Activated CD4-positive, CD25-positive, alpha-beta regulatory T cell treated with anti-CD3 and anti-CD28 coated beads, Interleukin-2, amount 50 U/mL, for 24 hours (primary cell): ENCODE measurements around the gene ADAM11.
"Not testable (repeated sequence)": the region's sequence is repeated elsewhere in the genome, so short reads cannot be mapped to it uniquely, and the experiment has no call there.

Experiments
- ATAC-seq, 2 donors: fragments of 150-1000 bp; cut with Tn5 transposase; one replicate each; pipeline ENCODE4 v1.10.0; 2021; ENCODE audit warnings: mild to moderate bottlenecking in 1 of 2, moderate library complexity in 1 of 2

Gene ADAM11, protein sequence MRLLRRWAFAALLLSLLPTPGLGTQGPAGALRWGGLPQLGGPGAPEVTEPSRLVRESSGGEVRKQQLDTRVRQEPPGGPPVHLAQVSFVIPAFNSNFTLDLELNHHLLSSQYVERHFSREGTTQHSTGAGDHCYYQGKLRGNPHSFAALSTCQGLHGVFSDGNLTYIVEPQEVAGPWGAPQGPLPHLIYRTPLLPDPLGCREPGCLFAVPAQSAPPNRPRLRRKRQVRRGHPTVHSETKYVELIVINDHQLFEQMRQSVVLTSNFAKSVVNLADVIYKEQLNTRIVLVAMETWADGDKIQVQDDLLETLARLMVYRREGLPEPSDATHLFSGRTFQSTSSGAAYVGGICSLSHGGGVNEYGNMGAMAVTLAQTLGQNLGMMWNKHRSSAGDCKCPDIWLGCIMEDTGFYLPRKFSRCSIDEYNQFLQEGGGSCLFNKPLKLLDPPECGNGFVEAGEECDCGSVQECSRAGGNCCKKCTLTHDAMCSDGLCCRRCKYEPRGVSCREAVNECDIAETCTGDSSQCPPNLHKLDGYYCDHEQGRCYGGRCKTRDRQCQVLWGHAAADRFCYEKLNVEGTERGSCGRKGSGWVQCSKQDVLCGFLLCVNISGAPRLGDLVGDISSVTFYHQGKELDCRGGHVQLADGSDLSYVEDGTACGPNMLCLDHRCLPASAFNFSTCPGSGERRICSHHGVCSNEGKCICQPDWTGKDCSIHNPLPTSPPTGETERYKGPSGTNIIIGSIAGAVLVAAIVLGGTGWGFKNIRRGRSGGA

DNA sequence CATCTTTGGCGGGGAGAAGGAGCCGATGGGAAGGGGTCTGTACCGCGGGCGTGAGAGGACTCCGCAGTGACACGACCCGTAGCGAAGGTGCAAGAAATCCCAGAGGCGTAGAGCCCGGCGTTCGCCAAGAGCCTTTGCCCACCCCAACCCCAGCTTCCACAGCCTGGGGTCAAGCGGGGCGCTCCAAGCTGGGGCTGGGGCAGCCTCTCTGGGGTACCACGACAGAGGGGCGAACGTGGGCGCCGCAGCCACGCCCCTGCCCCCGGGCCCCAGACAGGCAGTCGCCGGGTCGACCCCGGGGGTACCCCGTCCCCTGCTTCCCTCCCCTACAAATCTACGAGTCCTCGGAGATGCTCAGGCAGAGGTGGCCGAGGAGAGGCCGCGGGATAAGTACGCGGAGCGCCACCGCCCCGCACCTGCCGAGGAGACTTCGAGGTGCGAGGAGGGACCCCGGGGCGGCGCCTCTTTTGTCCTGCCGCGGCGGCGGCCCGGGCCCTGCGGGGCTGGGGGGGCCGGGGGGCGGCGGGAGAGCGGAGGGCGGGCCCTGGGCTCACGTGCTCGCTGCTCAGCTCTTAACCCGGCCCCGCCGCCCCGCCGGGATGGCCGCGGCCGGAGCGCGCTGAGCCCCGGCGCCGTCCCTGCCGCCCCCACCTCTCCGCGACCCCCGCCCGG lies at the start of gene ADAM11:
ADAM11 (plus strand) TSS at position 575 of the 672 bp plus-strand sequence. CDS start 212 bp downstream, outside the sequence.
- ATAC-seq: peak; percentile 17 to 37

DNA sequence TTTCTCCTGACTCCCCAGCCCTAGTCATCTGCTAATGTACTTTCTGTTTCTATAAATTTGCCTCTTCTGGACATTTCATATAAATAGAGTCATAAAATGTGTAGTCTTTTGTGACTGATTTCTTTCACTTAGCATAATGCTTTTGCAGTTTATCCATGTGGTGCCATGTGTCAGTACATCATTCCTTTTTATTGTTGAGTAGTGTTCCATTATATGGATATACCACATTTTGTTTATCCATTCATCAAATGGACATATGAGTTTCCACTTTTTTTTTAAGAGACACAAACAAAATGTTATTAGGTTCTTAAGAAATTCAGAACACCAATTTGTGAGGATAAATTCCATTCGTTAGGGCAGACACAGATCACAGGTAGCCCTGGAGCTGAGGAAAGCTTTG lies 39.3 kb upstream of the ADAM11 start:
- ATAC-seq: no peak

DNA sequence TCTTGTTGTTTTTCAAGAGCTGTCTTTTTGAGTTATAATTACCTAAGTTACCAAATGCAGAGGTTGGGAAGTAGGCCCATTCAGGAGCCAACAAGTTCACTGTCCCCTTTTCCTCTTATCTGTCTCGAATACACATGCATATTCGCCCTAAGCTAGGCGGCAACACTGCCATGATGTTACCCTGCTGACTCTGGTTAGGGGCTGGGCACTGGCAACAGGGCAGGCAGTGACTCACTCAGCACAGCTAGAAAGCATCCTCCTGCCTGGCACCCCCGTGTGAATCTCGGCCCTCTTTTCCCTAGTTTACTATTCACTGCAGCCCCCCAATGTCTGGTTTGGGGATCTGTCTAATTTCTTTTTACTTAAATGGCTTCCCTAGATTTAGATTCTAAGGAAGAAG lies 36.5 kb upstream of the ADAM11 start:
- ATAC-seq: no peak

DNA sequence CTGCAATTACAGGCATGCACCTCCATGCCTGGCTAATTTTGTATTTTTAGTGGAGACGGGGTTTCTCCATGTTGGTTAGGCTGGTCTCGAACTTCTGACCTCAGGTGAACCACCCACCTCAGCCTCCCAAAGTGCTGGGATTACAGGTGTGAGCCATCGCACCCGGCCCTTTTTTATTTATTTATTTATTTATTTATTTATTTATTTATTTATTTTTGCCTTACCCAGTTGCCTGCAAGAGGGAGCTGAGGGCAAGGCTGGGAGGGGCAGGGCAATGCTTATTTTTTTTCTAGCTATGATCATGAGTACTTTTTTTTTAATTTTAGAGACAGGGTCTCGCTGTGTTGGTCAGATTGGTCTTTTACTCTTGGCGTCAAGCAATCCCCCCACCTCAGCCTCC lies 32.7 kb upstream of the ADAM11 start:
- ATAC-seq: not testable (repeated sequence)

DNA sequence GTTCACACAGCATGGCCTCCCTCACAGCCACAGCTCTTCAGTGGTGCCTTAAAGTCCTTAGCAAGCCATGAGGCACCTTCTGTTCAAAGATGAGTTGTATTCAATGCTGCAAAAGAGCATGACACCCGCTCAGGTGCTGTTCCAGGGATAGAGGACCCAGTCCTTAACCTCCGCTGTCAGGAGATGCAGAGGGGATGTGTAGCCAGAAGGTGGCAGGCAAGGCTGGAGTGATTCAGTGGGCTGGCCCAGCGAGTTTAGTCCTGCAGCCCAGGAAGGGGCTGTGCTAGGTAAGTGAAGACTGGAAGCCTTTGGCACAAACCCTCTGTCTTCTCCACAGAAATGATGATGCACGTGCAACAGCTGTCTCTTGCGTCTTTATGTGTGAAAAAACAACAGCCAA lies 25.0 kb upstream of the ADAM11 start:
- ATAC-seq: no peak

DNA sequence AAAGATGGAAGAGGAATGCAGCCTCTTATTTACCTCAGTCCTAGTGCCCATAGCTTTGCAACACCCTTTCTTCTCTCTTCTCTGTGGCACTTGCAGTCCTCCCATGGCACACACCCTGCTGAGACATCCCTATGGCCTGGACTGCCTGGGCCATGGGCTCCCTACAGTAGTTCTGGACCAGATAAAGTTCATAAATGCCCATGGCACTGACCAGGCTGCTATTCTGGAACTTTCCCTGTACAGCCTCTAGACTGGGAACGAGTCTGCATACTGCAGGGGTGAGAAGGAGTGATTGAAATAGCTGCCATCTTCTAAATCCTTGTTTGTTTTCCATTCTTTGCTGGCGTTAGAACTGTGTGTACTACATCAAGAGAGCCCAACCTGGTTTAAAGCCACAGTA lies 24.5 kb upstream of the ADAM11 start:
- no peak for ATAC-seq

DNA sequence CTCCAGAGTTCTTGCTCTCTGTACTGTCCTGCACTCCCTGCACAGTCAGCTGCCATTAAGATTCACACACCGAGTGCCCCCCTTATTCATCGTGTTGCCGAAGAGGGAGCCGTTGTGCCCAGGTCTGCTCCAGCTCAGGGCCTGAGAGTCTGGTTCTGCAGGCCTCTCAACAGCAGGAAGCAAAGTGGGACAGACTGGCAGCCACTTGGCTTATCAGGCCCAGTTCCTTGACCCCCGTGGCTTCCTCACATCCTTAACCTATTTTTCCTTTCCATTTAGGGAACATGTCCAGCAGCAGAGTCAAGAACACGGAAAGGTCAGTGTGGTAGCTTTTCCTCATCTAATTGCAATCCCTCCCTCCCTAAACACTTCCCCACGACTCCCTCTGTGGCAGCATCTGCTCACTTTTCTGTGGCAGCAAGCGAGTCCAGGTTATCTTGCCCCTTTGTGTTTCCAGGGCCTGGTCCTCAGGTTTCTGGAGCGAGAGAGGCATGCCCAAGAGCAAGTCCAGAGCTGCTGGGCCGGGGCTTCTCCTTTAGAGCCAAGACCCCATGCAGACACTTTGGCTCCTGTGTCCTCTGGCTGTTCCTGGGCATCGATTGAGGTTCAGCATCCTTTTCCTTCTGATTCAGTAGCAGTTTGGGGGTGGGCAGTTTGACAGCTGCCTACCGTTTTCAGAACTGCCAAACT lies 22.1 kb upstream of the ADAM11 start:
- ATAC-seq: no peak

DNA sequence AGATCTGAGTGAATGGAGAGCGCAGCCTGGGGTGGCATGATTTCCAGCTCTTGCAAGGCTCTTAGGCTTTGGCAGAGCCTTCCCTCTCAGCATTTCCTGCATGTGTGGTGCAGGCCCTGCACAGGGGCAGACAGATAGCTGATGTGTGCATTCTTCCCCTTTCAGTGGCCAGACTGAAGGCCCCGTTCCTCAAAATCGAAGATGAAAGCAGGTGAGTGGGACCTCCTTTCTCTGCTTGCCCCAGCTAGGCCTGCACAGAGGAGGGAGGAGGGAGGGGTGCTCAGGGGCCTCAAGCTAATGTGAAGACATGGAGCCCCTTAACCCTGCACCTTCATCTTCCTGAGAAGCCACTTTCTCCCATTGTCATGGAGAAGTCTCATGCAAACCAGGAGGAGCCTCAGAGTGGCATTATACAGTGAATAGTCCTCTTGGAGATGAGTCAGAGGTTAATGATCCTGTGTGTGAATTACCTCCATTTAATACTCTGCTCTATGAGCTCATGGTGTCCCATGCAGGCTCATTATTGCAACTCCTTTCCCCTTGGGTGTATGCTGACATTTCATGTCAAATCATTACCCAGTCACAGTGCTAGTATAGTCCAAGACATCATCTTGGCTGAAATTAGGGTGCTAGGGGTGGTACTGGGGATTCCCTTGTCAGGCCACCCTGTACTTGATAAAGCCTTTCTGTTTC lies 20.4 kb upstream of the ADAM11 start:
- ATAC-seq: peak; percentile 25 to 43

DNA sequence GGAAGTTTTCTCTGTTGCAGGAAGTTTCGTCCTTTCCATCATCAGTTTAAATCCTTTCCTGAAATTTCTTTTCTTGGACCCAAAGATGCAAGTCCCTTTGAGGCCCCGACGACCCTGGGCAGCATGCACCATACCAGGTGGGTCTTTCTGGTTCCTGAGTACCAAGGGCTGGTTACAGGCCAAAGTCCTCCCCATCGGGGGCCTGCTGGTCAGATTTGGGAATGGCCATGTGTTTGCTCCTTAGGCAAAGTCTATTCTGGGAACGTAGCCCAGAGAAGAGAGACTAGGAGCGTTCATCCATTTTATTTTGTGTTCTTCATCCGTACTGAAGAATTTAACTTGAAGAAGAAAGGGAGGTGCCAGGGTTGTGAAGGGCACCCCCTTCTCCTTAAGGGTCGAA lies 17.5 kb upstream of the ADAM11 start:
- ATAC-seq: no peak

DNA sequence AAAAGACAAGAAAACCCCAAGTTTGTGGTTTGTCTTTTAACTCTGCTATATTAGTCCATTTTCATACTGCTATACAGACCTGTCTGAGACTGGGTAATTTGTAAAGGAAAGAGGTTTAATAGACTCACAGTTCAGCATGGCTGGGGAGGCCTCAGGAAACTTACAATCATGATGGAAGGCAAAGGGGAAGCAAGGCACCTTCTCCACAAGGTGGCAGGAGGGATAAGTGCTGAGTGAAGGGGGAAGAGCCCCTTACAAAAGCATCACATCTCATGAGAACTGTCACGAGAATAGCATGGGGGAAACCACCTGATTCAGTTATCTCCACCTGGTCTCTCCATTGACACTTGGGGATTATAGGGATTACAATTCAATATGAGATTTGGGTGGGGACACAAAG lies 13.5 kb upstream of the ADAM11 start:
- ATAC-seq: no peak

DNA sequence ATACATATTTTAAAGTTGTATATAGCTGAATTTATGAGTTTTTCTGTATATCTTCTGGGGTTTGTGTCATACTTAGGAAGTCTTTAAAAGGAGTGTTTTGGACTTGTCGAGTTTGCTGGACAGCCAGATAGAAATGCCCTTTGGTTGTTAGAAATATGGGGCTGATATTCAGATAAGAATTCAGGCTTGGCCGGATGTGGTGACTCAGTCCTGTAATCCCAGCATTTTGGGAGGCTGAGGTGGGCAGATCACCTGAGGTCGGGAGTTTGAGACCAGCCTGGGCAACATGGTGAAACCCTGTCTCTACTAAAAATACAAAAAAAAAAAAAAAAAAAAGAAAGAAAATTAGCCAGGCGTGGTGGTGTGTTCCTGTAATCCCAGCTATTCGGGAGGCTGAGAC lies 13.1 kb upstream of the ADAM11 start:
- not testable (repeated sequence) for ATAC-seq

DNA sequence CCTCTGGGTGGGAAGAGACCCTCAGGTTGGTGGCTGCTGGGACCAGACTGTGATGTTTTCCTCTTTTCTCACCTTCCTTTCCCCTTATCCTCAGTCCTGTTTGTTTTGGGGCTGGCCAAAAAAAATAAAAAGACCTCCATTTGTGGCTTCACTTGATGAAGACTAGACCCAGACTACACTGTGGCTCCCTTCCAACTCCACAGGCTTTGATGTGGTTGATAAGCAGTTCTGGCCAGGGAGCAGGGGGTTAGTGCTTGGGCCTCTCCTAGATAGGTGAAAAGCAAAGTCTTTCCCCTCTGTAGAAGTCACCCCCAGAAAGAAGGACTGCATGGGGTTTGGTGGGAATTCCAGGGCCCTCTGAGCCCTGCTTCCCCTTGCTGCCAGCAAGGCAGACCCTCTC lies 11.2 kb upstream of the ADAM11 start:
- ATAC-seq: no peak

DNA sequence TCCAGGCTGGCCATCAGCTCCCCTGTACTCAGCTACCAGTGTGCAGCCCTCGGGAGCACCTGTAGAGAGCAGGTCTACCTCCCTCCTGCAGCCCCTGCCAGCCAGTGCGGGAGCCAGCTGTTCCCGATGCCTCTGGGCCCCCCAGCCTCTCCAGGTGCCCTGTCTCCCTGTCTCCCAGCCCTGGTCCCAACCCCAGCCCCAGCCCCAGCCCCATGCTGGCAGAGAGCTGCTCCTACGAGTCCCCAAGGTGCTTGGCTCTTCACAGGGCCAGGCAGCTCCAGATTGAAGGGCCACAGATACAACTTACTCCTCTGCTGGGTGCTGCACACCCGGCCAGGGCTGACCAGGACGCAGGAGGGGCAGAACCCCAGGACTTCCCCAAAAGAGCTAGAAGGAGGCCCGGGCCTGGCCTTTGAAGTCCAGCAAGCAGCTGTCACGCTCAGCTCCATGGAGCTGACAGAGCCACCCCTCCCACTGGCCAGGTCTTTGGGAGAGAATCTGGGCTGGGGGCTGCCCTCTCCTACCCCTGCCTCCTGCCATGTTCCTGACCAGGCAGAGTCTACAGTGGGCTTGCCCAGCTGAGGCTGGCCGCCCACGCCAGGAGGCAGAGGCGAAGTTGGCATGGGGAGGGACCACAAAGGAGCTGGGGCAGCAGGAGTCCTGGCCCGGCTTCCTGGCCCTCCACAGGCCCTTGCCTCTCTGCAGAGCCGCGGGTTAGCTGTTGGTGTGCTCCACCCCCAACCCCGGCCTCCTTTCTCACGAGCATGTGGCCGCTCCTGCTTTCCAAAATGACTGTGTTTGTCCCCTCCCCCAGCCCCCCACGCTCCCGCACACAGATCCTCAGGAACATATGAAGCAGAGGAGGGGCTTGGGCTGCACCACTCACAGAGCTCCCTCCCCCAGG lies 9.5 kb upstream of the ADAM11 start:
- no peak for ATAC-seq

DNA sequence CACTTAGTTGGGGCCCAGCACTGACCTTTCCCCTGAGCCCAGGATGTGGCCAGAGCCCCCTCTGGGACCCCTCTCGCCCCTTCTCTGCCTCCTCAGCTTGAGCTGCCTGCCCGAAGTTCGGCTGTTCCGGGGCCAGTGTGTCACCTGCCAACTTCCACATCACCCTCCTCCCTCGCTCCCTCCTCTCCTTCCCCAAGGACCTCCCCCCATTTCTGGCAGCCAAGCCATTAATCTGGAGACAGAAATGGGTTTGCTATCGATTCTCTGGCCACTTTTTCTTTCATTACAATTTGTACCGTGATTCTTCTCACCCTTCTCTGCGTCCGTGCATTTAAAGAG lies 8.8 kb upstream of the ADAM11 start:
- no peak for ATAC-seq

DNA sequence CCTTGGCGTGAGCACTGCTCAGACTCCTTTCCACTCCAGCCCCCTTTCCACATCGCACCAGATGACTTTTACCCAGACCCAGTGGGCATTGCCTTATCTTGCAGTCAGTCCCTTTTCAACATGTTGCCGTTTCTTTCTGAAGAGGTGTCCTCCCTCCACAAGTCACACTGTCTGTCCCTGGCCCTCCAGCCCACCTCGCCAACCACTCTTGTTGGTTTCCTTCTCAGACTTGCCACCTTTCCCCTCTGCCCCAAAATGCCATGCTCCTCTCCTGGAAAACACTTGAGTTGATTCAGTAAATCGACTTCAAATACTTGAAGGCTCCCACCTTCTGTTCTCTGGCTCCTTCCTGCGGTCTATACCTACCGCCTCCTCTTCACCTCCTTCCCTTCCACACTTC lies 7.5 kb upstream of the ADAM11 start:
- no peak for ATAC-seq

DNA sequence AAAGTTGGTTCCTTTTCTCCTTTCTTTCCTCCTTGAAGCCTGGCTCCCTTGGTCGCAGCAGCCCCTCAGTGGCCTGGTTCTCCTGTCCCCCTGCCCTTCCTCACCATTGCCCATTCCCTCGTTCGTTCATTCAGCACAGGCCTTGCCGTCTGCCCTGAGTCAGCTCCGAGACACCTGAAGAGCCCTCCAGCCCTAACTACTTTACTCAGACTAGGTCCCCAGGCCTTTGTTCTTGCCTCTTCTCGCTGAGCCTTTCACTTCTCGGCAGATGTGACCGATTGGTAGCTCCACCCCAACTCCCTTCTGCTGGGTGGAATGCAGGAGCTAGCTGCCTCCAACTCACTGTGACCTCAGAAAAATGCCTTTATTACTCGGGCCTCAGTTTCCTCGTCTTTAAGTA lies 7.0 kb upstream of the ADAM11 start:
- no peak for ATAC-seq

DNA sequence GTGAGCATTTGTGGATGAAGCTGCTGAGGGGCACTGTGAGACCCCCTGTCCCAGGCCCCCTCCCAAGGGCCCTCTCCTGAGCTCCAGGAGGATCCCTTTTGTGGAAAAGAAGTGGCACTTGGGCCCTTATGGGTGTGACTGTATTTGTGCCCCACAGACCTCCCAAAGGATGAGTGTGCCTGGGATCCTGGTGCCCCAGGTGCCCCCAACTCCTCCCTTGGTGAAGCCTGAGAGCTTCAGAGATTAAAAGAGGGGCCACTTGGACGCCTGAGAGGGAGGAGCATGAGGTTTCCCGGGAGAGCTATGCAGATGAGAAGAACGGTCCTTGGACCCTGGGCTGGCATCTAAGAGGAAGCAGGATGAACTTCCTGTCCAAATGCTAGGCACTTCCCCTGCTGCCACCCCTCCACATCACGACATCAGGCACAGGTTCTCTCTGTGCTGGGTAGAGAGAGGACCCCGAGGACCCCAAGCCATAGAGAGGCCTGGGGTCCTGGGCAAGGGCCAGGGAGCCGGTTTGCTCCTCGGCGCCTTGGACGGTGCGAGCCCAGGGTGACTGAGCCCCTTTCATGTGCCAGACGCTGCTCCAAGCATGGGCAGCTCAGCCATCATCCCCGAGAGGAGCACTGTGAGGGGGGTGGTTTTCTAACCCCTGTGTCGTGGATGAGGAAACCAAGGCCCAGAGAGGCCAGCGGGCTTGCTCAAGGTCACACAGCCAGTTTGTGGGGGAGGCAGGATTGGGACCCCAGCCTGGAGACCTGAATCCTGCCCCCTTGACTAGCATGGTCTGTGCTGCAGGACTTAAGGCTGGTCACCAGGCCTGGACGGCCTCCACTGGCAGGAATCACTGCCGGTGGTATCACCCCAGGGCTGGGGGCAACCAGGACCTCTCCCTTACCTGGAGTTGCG lies 5.6 kb upstream of the ADAM11 start:
- no peak for ATAC-seq

DNA sequence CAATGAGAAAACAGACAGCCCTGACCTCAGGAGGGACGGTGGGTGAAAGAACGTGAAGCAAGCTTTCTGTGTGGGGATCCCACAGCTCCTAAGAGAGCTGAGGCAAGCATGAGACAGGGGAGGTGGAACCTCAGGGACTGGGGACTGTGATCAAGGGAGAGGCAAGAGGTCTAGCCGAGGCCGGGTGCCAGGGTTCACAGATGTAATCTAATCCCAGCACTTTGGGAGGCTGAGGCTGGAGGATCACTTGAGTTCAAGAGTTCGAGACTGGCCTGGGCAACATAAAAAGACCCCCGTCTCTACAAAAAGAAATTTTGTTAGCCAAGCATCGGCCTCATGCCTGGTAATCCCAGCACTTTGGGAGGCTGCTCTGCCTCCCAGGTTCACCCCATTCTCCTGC lies 4.5 kb upstream of the ADAM11 start:
- no peak for ATAC-seq

DNA sequence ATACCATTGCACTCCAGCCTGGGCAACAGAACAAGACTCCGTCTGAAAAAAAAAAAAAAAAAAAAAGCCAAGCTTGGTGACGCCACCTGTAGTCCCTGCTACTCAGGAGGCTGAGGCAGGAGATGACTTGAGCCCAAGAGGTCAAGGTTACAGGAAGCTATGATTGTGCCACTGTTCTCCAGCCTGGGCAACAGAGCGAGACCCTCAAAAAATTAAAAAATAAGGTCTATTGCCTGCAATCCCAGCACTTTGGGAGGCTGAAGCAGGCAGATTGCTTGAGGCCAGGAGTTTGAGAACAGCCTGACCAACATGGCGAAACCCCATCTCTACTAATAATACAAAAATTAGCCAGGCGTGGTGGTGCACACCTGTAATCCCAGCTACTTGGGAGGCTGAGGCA lies 3.6 kb upstream of the ADAM11 start:
- not testable (repeated sequence) for ATAC-seq
